OCI-LY1 (cell line): ENCODE data around the gene TMEM98.

Experiments used
- CTCF ChIP-seq: fragments of 200-600 bp; sonication (generic), shearing (Covaris generic); IDR thresholded peaks from 2 replicates; pipeline ENCODE4 v1.5.1; 2017; ENCODE audit warnings: mild to moderate bottlenecking, antibody characterized with exemption, low read length, moderate library complexity, mixed read lengths
- EZH2 ChIP-seq: fragments of 200-600 bp; sonication (generic), shearing (Covaris generic); IDR thresholded peaks from 2 replicates; pipeline ENCODE4 v1.8.0; 2017; ENCODE audit warnings: borderline replicate concordance, mixed run types, mild to moderate bottlenecking, antibody characterized with exemption, low read length, moderate library complexity, mixed read lengths

GRCh38 chr17:32913593-32913992, 14.4 kb upstream of the TMEM98 start:
- no peak for TF ChIP-seq CTCF
- no peak for TF ChIP-seq EZH2
